22Rv1 (cell line): ENCODE measurements around the gene VWA8.

ENCODE experiments used
- H3K27ac ChIP-seq: fragments of 450-650 bp; 2 replicates; pipeline ENCODE4 v1.5.1; 2017
- CTCF ChIP-seq: fragments of 450-650 bp; IDR thresholded peaks from 2 replicates; pipeline ENCODE4 v1.5.1; 2017; ENCODE audit warnings: mild to moderate bottlenecking
- ZFX ChIP-seq: fragments of 450-650 bp; IDR thresholded peaks from 2 replicates; pipeline ENCODE4 v1.6.1; 2017; ENCODE audit warnings: antibody characterized with exemption, borderline replicate concordance

VWA8 gene

GRCh38 chr13:41565846-41566245, 395.1 kb downstream of the VWA8 start:
- TF ChIP-seq CTCF (no peak), ZFX (no peak)
- no peak overlapping the region for H3K27ac ChIP-seq

- 0 out of 2 replicates have a peak overlapping the region, but pooled peaks have one; percentile 4 for H3K27ac ChIP-seq
- TF ChIP-seq CTCF (no peak), ZFX (no peak)
Observed at GRCh38 chr13:41565216-41565615, 395.7 kb downstream of the VWA8 start.

GRCh38 chr13:41563984-41564365, 396.9 kb downstream of the VWA8 start:
- TF ChIP-seq CTCF (no peak), ZFX (no peak)
- H3K27ac ChIP-seq = peak overlapping the region; percentile 61

- TF ChIP-seq ZFX = no peak
- TF ChIP-seq CTCF = no peak
- peak overlapping the region; percentile 61 for H3K27ac ChIP-seq
Observed at GRCh38 chr13:41563341-41563983, 397.4 kb downstream of the VWA8 start.

- TF ChIP-seq ZFX (no peak), CTCF (no peak)
- H3K27ac ChIP-seq = peak overlapping the region; percentile 61
Observed at GRCh38 chr13:41562541-41563178, 398.2 kb downstream of the VWA8 start.

GRCh38 chr13:41562083-41562482, 398.8 kb downstream of the VWA8 start:
- no peak for TF ChIP-seq CTCF
- H3K27ac ChIP-seq = peak overlapping the region; percentile 61

GRCh38 chr13:41561170-41561569, 399.7 kb downstream of the VWA8 start:
- no peak overlapping the region for H3K27ac ChIP-seq
- TF ChIP-seq CTCF (no peak), ZFX (no peak)
